ENCODE data around the gene CLINT1.

CLINT1 gene

DNA sequence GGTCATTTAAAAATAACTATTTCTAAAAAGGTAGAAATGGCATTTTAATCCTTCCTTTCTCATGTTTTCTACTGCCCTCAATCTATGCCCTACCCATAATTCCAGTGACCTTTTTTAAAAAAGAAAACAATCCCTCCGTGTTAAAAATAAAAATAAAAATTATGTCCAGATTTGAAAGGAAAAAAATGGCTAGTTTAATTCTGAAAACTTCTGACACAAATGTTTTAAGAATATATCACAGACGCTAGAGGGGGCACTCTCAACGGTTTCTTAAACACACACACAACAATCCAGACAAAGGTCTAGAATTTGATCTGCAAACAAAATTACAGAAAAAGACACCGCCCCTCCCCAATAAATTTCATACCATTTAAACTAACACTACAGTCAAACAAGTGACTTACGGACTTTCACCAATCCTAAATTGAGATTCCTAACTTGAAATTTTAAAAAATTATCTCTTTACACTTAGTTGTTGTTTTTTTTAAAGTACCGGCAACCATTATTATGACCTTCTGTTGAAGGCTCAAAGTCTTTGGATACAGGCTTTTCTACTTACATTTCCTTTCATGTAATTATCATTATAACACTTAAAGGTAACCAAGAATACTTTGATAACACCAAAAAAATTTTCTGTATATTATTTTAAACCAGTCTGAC lies 38.2 kb downstream of the CLINT1 start:
- DNase-seq (ENCODE audit: low spot score) = peak; percentile 31

DNA sequence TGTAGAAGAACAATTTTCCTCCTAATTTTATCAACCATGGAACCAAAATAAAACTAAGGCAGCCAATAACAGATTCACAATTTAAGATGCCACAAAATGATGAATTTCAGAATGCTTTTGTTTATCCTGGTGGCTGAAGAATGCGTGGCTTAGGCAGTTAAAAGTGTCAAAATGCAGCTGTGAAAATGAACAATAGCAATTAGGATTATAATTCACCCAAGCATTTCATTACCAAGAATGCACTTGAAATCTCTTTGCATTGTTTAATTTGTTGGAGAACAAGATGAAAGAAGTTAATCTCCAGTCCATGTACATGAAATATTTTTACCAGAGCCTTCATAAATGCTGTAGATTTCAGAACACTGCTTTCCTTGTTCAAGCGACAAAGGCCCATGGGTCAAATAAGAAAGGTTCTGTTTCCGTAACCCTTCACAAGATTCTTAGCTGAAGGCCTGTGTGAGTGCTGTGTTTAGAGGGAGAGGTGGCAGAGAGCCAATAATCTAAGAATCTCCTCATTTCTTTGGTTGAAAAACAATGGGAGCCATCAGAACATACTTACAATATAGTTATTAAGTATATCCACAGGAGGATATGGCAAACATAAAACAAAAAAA lies 39.3 kb downstream of the CLINT1 start:
- DNase-seq (ENCODE audit: low spot score) = no peak

DNA sequence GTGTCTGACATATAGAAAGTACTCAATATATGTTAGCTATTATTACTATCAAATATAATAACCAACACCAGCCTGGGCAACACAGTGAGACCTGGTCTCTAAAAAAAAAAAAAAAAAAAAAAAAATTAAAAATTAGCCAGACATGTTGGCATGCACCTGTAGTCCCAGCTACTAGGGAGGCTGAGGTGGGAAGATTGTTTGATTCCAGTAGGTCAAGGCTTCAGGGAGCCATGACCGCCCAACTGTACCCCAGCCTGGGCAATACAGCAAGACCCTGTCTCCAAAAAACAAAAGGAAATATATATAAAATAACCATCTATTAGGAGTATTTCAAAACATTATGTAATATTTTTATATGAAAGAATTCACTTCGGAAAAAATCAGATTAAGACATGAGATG lies 40.6 kb downstream of the CLINT1 start:
- DNase-seq (ENCODE audit: low spot score) = no peak

DNA sequence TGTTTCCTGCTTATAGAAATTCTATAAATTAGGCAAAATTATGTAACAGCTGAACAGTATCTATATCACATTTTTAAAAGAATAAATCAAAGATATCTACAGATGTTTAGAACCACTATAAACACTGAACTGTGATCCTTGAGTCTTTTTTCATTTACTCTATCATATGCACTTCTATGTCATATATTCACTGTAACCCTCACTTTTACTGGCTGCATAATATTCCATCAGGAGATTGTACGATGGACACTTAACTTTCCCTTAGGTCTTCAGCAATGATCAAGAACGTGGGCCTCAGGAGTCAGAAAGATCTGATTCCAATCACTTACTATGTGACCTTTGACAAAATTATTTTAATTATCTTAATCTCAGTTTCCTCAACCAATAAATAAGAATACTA lies 41.0 kb downstream of the CLINT1 start:
- no peak for DNase-seq (ENCODE audit: low spot score)

DNA sequence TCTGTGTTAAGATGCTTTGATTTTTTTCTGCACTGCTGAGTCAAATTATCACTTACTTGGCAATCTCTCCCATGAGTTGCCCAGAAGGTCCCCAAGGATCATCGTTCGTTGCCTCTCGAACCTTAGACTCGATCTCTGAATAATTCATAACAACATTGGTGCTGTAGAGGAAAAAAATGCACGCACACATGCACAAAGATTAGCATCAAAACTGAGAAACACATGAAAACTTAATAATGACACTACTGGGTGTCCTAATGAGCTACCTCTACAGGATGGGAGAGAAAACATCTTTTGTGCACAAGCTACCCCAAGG lies 41.6 kb downstream of the CLINT1 start:
- no peak for DNase-seq (ENCODE audit: low spot score)

DNA sequence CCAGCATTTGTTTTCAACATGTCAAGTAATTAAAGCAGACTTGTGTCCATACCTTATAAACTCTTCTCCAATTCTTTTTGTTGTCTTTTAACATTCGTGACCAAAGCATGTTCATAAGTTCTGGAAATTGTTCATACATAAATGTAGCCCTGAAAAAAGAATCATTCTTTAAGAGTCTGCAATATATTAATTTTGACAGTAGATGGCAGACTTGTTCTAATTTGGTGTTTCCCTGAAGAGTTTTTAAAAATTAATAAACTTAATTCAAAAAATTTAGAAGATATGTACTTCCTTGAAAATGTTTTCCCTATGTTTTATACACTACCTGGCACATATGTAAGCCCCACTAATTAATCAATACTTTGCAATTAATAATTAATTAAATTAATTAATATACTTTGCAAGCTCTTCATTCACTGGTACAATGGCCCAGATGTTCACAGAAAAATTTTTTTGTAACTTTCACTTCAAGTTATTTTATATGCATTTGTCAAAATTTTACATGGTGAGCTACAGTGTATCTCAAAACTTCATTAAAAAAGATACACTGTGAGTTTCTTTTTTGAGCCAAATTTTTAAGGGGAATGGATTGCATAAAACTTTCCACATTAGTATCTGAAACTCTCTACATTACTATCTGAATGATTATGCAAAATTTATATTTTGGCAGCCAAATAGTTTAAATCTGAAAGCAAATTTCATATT lies 42.1 kb downstream of the CLINT1 start:
- no peak for DNase-seq (ENCODE audit: low spot score)

DNA sequence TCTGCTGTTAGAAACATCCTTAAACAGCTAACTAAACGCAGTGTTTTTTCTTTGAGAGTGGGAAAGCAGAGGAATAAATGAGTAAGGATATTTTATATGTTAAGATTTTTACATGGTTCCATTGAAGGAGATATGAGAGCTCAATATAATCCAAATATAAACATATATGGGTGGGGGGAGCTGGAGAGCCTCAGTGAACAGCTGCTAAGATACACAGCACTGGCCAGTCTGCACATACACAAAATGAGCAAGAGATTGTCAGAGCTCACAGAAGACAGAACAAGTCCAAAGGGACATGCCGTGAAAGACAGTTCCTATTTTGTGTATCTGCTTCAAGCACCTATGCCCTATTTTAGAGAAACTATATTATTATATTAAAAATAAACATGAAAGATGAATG lies 46.9 kb downstream of the CLINT1 start:
- DNase-seq (ENCODE audit: low spot score) = no peak

DNA sequence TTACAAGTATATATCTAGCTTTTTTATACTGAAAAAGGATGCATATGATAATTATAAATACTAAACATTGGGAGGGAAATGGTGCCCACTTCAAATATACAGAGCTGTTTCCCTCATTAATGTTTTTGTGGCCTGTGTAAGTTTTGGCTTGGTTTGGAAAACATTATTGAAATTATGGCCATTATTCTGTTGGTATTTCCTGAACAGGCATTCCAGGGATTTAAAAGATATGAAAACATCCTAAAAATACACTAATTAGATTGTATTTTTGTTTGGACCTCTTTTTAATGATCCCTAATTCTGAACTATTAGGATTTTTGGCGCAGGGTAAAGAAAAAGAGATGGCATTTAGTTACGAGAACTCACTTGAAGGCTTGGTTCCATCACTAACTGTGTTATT lies 50.9 kb downstream of the CLINT1 start:
- no peak for DNase-seq (ENCODE audit: low spot score)

DNA sequence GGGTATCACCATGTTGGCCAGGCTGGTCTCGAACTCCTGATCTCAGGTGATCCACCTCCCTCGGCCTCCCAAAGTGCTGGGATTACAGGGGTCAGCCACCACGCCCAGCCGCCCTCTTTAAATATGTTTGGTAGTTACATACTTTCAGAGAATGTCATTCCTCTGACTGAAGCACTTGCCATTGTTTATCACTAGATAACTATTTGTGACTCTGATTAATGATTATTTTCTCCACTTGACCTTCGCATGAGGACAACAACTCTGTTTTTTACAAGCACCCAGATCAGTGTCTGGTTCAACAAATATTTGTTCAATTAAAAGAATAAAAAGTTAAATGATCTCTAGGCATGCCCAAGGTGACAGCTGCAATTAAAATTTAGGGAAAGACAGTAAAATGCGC lies 56.2 kb downstream of the CLINT1 start:
- DNase-seq (ENCODE audit: low spot score) = no peak

DNA sequence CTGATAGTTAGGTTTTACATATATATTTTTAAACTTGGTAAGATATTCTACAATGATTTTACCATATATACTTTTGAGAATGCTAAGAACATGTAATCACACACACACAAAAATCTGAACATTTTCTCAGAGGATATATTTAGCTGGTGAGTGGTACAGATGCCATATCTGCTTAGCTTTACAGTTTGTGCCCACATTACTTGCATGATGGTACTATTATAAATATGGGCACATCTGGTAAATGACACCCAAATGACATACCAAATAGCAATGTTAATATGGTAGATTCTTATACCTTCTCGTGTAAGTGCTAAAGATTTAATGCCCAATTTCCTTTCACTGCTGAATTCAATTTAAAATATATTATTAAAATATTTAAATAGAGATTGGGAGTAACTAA lies 58.8 kb downstream of the CLINT1 start:
- DNase-seq (ENCODE audit: low spot score) = no peak

DNA sequence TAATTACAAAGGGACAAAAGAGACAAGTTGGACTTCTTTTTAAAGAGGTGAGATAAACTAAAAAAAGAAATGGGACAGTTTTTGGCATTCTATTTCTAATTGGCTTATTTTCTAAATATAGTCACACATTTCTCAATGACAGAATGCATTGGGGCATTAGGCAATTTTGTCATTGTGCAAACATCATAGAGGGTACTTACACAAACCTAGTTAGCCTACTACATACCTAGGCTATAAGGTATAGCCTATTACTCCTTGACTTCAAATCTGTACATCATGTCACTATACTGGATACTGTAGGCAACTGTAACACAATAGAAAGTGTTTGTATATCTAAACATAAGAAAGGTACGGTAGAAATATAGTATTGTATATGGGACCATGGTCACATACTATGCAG lies 59.4 kb downstream of the CLINT1 start:
- DNase-seq (ENCODE audit: low spot score) = no peak

DNA sequence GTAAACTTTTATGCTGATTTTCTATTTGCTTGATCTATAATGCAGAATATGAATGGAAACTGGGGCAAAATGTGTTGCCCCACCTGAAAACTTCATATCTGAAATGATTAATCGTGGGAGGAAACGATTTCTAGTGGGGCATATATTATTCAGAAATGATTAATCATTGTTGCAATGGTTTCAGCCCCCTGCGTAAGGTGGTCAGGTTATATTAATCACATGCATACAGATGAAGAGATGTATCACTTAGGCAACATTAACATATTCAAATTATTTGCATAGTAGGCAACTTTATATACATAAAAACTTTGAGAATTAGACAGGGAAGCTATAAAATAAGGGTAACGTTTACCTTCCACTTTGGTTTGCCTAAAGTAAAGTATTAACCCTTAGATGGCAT lies 65.6 kb downstream of the CLINT1 start:
- DNase-seq (ENCODE audit: low spot score) = no peak

DNA sequence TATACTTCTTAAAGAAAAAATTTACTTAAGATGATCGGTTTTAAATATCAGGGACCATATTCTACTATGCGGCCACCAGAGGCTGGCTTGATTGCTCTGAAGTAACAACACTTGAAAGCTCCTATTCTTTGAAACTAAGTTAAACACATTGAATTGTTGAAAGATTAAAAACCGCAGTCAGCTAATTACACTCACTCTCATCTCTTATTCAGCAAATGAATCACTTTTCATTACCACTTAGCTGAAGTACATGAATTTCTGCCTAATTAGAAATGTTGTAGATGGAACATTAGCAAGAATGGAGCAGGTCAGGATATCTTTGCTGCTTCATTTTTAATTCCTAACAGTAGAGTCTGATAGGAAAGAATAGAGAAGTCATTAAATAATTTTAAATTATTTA lies 73.1 kb downstream of the CLINT1 start:
- no peak for DNase-seq (ENCODE audit: low spot score)

DNA sequence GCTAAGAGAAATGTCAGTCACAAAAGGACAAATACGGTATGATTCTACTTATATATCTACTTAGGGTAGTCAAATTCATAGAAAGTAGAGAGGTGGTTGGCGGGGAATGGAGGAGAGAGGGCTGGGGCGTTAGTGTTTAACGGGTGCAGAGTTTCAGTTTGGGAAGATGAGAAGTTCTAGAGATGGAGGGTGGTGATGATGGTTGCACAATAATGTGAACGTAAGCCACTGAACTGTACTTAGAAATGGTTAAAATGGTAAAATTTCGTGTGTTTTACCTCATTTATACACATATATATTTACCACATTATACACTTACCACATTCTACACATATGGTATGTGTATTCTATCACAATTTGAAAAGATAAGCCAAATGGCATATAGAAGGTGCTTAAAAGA lies 79.7 kb downstream of the CLINT1 start:
- no peak for DNase-seq (ENCODE audit: low spot score)

DNA sequence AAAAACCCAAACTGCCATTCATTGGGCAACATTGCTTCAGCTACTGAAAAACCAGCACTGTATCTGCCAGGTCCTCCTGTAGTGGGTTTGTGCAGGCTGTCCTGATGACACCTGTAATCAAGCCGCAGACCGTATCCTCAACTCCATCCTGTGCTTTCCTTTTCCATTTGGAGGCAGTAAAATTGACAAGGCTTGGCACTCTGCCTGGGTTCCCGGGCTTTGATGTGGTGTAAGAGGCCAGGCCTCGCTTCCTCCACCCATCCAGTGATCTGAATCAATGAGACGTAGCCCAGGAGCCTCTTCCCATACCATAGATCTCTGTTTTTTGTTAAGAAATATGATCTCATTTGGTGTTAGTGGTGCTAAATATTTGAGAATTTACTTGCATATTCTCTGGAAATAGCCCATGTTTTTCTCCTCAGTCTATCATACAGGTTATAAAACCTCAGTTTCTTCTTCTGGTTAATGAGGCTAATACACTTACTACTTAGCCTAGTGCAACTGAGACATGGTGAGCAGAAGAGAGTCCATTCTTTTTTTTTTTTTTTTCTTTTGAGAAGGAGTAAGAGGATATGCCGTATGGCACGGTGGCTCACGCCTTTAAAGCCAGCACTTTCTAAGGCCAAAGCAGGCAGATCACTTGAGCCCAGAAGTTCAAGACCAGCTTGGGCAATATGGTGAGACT lies 80.7 kb downstream of the CLINT1 start:
- no peak for DNase-seq (ENCODE audit: low spot score)

DNA sequence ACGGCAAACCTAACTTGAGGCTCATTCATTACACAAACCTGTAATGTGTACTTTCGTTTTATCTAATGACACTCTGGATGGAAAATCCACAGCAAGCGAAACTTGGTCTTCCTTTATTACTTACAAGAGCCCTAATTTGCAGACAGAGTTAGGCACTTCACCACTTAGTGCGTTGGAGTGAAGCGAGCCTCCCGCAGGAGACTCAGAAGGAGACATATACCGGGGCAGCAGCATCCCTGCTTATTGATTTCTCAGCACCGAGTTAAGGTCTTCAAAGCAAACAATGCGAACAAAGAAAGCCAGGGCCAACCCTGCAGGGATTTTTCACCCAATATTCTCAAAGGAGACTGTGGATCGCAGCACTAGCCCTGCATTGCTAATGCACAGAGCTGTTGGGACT lies 86.8 kb downstream of the CLINT1 start:
- DNase-seq (ENCODE audit: low spot score) = no peak

DNA sequence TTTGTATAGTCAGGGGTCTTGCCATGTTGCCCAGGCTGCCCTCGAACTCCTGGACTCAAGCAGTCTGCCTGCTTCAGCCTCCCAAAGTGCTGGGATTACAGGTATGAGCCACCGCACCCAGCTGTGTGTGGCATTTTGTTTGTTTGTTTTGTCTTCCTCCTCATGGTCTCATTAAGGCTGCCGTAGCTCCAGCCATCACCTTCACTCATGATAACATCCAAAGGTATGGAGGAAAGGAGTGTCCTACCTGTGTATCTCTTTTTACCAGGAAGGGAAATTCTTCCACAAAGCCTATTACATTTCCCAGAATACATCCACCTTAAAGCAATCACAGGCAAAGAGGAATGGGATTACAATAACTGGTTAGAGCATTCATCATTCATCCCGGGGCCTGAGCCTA lies 88.3 kb downstream of the CLINT1 start:
- no peak for DNase-seq (ENCODE audit: low spot score)

DNA sequence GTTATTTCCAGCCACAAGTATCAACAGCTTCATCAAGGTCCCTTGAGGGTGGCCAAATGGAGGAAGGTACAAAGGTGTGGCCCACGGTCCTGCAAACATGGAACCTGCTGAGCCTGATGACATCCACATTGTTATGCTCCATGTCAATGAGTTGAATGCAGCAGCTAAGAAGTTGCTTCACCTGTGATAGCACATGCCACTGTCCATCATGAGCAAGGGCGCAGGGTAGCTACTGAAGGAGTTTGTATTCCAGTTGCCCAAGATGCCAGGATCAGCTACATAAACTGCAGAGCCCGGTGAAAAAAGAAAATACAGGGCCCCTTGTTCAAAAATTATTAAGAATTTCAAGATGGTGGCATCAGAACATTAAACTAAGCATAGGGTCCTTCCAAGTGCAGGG lies 91.3 kb downstream of the CLINT1 start:
- no peak for DNase-seq (ENCODE audit: low spot score)

DNA sequence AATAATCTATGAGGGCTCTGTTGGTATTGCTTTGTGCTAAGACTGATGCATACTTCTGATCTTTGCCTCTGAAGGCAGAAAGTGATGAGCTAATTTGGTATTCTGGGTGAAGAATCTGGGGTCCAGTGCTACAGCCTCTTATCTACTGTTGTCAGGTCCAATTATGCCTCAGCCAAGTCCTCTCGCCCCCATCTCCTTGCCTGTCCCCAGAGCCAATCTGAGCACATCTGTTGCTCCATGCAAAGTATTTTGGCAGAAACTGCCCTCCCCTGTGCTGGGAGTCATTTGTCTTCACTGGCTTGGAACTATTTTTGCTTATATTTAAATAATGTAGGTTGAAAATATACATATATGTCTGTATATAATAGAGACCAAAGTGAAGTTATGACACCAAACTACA lies 92.0 kb downstream of the CLINT1 start:
- no peak for DNase-seq (ENCODE audit: low spot score)

DNA sequence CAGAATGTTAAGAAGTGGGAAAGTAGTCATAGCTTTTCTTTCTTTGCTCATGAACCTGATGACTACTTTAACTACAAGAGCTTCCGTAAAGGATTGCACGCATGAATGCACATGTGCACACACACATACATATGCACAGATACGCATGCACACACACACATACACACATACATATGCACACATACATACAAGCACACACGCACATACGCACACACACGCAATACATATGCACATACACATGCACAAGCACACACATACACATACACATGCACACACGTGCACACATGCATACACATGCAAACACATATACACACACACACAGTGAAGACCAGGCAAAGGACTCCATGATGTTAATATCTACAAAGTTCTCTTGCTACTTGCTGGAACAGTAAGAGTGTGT lies 92.5 kb downstream of the CLINT1 start:
- DNase-seq (ENCODE audit: low spot score) = no peak

DNA sequence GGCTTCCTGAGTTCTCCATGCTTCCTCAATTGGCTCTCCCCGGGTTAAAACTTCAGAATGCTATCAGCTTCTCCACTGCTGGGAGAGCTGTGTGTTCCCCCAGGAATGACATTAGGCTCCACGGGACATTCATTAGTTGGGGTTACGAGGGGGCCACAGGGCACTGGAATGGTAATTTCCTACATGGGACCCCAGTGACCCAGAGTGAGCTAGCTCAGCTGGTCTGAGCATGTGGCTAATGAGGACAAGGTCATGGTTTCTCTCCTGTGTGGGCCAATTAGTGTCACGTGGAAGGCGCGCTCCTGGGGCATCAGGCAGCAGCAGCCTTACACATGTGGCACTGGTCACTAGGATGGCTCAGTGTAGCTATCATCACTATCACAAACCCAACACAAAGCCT lies 94.4 kb downstream of the CLINT1 start:
- no peak for DNase-seq (ENCODE audit: low spot score)

DNA sequence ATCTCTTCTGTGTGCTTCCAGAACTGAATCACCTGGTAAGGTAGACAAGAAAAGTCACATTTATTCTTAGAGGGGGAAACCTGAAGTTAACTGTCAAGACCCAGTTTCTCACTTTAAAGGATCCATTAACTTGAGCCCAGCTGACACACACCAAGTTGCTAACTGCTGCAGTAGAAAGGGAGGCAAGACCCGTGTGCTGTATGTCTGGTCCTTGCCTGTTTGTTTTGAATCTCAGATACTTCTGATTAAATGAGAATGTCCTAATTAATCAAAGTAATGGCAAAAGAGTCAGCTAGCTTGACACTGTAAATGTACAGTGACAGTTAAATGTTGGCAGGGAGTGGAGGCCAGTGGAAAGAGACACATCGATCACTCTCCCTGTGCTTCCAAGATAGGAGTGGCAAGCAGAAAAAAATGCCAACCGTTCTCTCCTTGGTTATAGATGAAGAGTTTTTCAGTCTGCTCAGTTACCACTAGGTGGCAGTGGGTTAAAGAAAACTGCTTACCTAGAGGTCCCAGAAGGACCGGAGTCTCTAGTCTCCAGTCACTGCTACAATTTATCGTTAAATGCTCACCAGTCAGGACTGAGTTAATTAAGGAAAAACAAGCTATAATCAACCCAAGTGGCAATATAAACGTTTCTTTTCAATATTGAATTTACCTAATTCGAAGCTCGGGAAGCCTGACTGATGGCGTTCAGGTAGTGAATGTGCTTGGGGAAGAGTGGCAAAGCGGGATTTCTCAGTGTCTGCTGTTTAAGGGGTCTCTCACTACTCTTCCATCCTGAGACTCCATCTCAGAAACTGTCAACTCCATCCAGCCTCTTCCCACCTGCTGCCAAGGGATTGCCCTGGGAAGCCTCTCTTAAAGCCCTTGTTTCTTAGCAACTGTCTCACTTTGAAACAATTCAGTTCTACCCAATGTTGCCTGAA lies 97.0 kb downstream of the CLINT1 start:
- DNase-seq (ENCODE audit: low spot score) = peak; percentile 53

Data from CD4-positive, alpha-beta T cell treated with Interleukin-6 at 100 ng/mL for 8 hours (primary cell).